DOHH2 (cell line): ENCODE measurements around the gene SLC25A42.

Source experiments
- H3F3A ChIP-seq: fragments of 200-600 bp; sonication (generic), shearing (Covaris generic); 2 replicates; pipeline ENCODE4 v1.6.0; 2016; ENCODE audit warnings: antibody characterized with exemption, mild to moderate bottlenecking; ENCODE audit not compliant: control insufficient read depth, insufficient read depth
- H3K27ac ChIP-seq: fragments of 200-600 bp; sonication (generic); 2 replicates; pipeline ENCODE4 v1.5.1; 2014; ENCODE audit warnings: low read depth, mild to moderate bottlenecking, low read length, moderate library complexity
- H3K27me3 ChIP-seq: fragments of 200-600 bp; sonication (generic); 2 replicates; pipeline ENCODE4 v1.6.1; 2014; ENCODE audit warnings: mild to moderate bottlenecking, low read length, mixed read lengths; ENCODE audit not compliant: control insufficient read depth
- H3K36me3 ChIP-seq: fragments of 200-600 bp; sonication (generic); 2 replicates; pipeline ENCODE4 v1.6.1; 2014; ENCODE audit warnings: mild to moderate bottlenecking, low read length, moderate library complexity, mixed read lengths; ENCODE audit not compliant: control insufficient read depth
- H3K4me1 ChIP-seq: fragments of 200-600 bp; sonication (generic); 2 replicates; pipeline ENCODE4 v1.6.1; 2014; ENCODE audit warnings: mild to moderate bottlenecking, low read length, mixed read lengths; ENCODE audit not compliant: control insufficient read depth
- H3K4me2 ChIP-seq: fragments of 200-600 bp; sonication (generic); 2 replicates; pipeline ENCODE4 v1.6.0; 2014; ENCODE audit warnings: mild to moderate bottlenecking, low read length, moderate library complexity
- H3K4me3 ChIP-seq: fragments of 200-600 bp; sonication (generic); 2 replicates; pipeline ENCODE4 v1.5.1; 2014; ENCODE audit warnings: mild to moderate bottlenecking, low read length, mixed read lengths
- H3K79me2 ChIP-seq: fragments of 200-600 bp; sonication (generic); 2 replicates; pipeline ENCODE4 v1.6.1; 2014; ENCODE audit warnings: mild to moderate bottlenecking, low read length, mixed read lengths; ENCODE audit not compliant: control insufficient read depth
- H3K9me2 ChIP-seq: fragments of 200-600 bp; sonication (generic); replicated peaks from 2 replicates; pipeline ENCODE4 v1.6.1; 2014; ENCODE audit warnings: mild to moderate bottlenecking, low read length, mixed read lengths; ENCODE audit not compliant: control insufficient read depth
- H3K9me3 ChIP-seq: fragments of 200-600 bp; sonication (generic); 2 replicates; pipeline ENCODE4 v1.6.1; 2014; ENCODE audit warnings: antibody characterized with exemption, low read length, mixed read lengths; ENCODE audit not compliant: control insufficient read depth, insufficient read depth
- H4K20me1 ChIP-seq: fragments of 200-600 bp; sonication (generic); 2 replicates; pipeline ENCODE4 v1.6.0; 2014; ENCODE audit warnings: low read depth, mild to moderate bottlenecking, antibody characterized with exemption, low read length, moderate library complexity; ENCODE audit not compliant: control insufficient read depth, insufficient read depth
- CTCF ChIP-seq: fragments of 200-600 bp; sonication (generic); IDR thresholded peaks from one replicate; pipeline ENCODE4 v1.5.1; 2014; ENCODE audit warnings: antibody characterized with exemption, mild to moderate bottlenecking, low read depth, low read length; ENCODE audit not compliant: poor library complexity, severe bottlenecking
- EZH2phosphoT487 ChIP-seq: fragments of 200-600 bp; sonication (generic); IDR thresholded peaks from 2 replicates; pipeline ENCODE4 v1.6.1; 2017; ENCODE audit warnings: borderline replicate concordance, mild to moderate bottlenecking, antibody characterized with exemption, low read length, moderate library complexity, mixed read lengths

Gene SLC25A42

GRCh38 chr19:19057720-19058119 is 6.1 kb upstream of the SLC25A42 start:
- 0 out of 2 replicates have a peak, but pooled peaks cover 8% of the 10 kb centered on the region for H4K20me1 ChIP-seq
- H3K36me3 ChIP-seq, result peaks cover 51% of the 10 kb centered on the region

GRCh38 chr19:19059018-19059836 is 4.6 kb upstream of the SLC25A42 start:
- H3K36me3 ChIP-seq, result peaks cover 38% of the 10 kb centered on the region
- no peak overlapping the region for H3K27ac ChIP-seq
- H3F3A ChIP-seq, result no peaks in the 10 kb centered on the region
- 0 out of 2 replicates have a peak, but pooled peaks cover 5% of the 10 kb centered on the region for H4K20me1 ChIP-seq
- H3K4me2 ChIP-seq, result no peak overlapping the region
- H3K4me1 ChIP-seq, result peaks cover 9% of the 10 kb centered on the region
- H3K4me3 ChIP-seq, result no peak overlapping the region
- peaks cover 2% of the 10 kb centered on the region for H3K79me2 ChIP-seq
- no peaks in the 10 kb centered on the region for H3K27me3 ChIP-seq
- no peaks in the 10 kb centered on the region for H3K9me2 ChIP-seq
- no peaks in the 10 kb centered on the region for H3K9me3 ChIP-seq
- TF ChIP-seq CTCF, result no peak
- TF ChIP-seq EZH2phosphoT487, result no peak

More at GRCh38 chr19:19057720-19058119, 6.1 kb upstream of the SLC25A42 start:
- Histone ChIP-seq H3K4me1 (peaks cover 3% of the 10 kb centered on the region), H3K27me3 (no peaks in the 10 kb centered on the region), H3K27ac (no peak overlapping the region), H3K9me3 (no peaks in the 10 kb centered on the region), H3K4me2 (no peak overlapping the region), H3K79me2 (no peaks in the 10 kb centered on the region), H3K9me2 (no peaks in the 10 kb centered on the region), H3F3A (no peaks in the 10 kb centered on the region), H3K4me3 (no peak overlapping the region)
- TF ChIP-seq CTCF, result no peak
- TF ChIP-seq EZH2phosphoT487, result no peak

GRCh38 chr19:19059837-19060611 is 3.8 kb upstream of the SLC25A42 start:
- Histone ChIP-seq H3K9me3 (no peaks in the 10 kb centered on the region), H3K36me3 (peaks cover 30% of the 10 kb centered on the region), H3K4me1 (peaks cover 14% of the 10 kb centered on the region)

More at GRCh38 chr19:19059837-19060611, 3.8 kb upstream of the SLC25A42 start:
- Histone ChIP-seq H3K4me2 (no peak overlapping the region), H4K20me1 (0 out of 2 replicates have a peak, but pooled peaks cover 3% of the 10 kb centered on the region), H3K27me3 (no peaks in the 10 kb centered on the region), H3K9me2 (no peaks in the 10 kb centered on the region), H3K4me3 (no peak overlapping the region), H3F3A (no peaks in the 10 kb centered on the region), H3K79me2 (peaks cover 10% of the 10 kb centered on the region), H3K27ac (no peak overlapping the region)
- TF ChIP-seq EZH2phosphoT487, result no peak
